ENCODE data around the gene CBARP. TPM values are rescaled to one million over a fixed set of nuclear protein-coding genes. Genes with fewer than 3 reads are reported as not detected.

CBARP gene
- total RNA-seq, 4 donors from 2014 or later: 0.38 to 1.6 (median 1.2) TPM

DNA sequence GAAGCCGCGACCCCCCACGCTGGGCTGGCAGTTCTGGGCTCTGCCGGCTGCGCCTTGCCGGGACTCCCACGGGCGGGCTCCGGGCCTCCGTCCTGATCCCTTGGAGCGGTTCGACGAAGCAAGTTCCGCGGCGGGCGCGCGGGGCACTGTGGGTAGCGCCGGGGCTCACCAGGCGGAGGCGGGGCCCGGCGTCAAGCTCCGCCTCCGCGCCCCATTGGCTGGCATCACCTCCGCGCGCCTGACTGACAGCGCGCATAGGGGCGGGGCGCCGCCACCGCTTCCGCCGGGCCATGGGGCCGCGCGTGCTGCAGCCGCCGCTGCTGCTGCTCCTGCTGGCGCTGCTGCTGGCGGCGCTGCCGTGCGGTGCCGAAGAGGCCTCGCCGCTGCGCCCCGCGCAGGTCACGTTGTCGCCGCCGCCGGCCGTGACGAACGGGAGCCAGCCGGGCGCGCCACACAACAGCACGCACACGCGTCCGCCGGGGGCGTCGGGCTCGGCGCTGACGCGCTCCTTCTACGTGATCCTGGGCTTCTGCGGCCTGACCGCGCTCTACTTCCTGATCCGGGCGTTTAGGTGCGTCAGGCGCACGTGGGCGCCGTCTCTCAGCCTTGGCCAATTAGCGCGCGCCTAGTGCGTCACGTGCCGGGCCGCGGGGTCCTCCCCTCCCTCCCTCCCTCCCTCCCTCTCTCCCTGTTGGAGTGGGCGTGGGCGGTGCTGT, 37.6 kb upstream of the CBARP start, which contains the start of gene FAM174C:
Gene FAM174C (plus strand): TSS at position 271 of the 716 bp plus-strand sequence. CDS start 20 bp downstream, at position 291.
- DNase-seq: peak; percentile 90
- intact Hi-C loops (cut with DNase I): loop anchor here (10.0 kb wide), 1 partner anchor 129 kb away; the partner anchor contains the start of genes DAZAP1 and GAMT

DNA sequence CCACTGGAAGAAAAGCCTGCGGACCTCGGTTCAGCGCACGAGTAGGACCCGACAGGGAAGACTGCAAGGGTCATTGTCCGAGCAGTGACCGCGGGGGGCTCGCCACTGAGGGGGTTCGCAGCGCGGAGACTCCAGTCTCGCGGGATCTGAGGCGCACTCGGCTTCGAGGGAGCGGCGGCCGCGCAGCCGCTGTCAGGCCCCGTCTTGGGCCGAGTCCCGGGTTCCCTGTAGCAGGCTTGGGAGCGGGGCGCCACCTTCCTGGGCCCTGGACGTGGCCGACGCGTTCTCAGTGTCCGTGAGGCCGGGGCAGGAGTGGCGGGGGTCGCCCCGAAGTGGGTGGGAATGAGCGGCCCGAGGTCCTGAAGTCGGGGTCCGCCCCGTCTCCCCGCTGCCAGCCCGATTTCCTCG, 37.1 kb upstream of the CBARP start:
- peaks cover 26 to 80% (median 28%) of the 10 kb centered on the region in 3 donors for H3K36me3 ChIP-seq
- no CpG with 5 or more reads among the region's 44 CpGs for WGBS, 2 donors

More for the DNA sequence above, 37.6 kb upstream of the CBARP start, which contains the start of gene FAM174C:
- peak in 3 of 4 donors; percentile 54 to 83 (median 77) for TF ChIP-seq POLR2A (IDR thresholded peaks at IDR 0.05)
- TF ChIP-seq, protein P1, sequence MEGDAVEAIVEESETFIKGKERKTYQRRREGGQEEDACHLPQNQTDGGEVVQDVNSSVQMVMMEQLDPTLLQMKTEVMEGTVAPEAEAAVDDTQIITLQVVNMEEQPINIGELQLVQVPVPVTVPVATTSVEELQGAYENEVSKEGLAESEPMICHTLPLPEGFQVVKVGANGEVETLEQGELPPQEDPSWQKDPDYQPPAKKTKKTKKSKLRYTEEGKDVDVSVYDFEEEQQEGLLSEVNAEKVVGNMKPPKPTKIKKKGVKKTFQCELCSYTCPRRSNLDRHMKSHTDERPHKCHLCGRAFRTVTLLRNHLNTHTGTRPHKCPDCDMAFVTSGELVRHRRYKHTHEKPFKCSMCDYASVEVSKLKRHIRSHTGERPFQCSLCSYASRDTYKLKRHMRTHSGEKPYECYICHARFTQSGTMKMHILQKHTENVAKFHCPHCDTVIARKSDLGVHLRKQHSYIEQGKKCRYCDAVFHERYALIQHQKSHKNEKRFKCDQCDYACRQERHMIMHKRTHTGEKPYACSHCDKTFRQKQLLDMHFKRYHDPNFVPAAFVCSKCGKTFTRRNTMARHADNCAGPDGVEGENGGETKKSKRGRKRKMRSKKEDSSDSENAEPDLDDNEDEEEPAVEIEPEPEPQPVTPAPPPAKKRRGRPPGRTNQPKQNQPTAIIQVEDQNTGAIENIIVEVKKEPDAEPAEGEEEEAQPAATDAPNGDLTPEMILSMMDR (IDR thresholded peaks at IDR 0.05): peak in 3 of 6 experiments; percentile 8 to 21 (median 13)
- H3K4me1 ChIP-seq: peaks cover 51 to 72% (median 57%) of the 10 kb centered on the region in 3 donors
- H3K27ac ChIP-seq: peak within 1 kb of the TSS; percentile 94 to 99 (median 98)
- no peaks in the 10 kb centered on the region for H3K9me3 ChIP-seq
- H3K36me3 ChIP-seq: peaks cover 26 to 77% (median 28%) of the 10 kb centered on the region in 3 donors
- WGBS, 2 donors: 0% methylated on average over 14 of the region's 98 CpGs; no CpG with 5 or more reads in 1 of the 2 donors
- peak within 1 kb of the TSS; percentile 49 to 86 (median 70) for H3K4me3 ChIP-seq
- no peaks in the 10 kb centered on the region for H3K27me3 ChIP-seq

DNA sequence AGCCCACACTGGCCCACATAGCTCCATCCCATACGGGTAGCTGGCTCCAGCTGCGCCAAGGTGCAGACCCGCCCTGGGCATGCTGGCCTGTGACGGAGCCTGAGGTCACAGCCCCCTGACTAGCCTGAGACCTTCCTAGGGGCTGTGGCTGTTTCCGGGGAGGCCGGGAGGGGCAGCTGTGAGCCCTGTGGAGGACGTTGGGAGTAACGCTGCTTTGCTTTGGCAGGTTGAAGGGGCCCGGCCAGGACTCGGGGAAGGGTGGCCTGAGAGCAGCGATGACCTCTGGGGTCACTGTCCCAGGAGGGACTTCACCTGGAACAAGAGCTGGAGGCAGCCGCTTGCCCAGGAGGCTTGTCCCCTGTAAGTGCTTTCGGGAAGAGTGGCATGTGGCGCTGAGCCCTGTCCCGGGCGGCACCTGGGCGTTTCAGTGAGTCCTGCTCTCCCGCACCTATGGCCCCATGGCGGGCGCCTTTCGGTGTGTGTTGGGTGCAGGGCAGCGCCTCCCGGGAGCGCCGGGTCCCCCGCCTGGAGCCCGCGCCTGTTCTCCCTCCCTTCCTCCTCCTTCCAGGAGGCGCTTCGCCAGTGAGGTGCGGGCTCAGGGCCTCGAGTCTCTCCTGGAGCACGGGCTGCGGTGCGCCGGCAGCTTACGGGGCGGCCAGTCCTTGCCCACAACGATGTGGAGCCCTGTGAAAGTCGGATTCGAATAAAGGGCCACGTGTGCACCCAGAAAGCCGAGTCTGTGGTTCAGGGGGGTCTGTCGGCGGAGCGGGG, 36.5 kb upstream of the CBARP start:
- peak overlapping the region; percentile 94 to 99 (median 98) for H3K27ac ChIP-seq
- intact Hi-C loops (cut with DNase I): loop anchor here (10.0 kb wide), 1 partner anchor 131 kb away; the partner anchor contains the start of genes DAZAP1 and GAMT
- TF ChIP-seq POLR2A (IDR thresholded peaks at IDR 0.05): no peak
- TF ChIP-seq, protein P1 (IDR thresholded peaks at IDR 0.05): no peak
- WGBS, 2 donors: 65 to 74% methylated on average over 4 to 5 of the region's 46 CpGs
- peaks cover 25 to 74% (median 26%) of the 10 kb centered on the region in 3 donors for H3K36me3 ChIP-seq
- peak overlapping the region in 3 of 4 donors; percentile 62 to 86 (median 79) for H3K4me3 ChIP-seq
- no peaks in the 10 kb centered on the region for H3K27me3 ChIP-seq
- H3K4me1 ChIP-seq: peaks cover 57 to 72% (median 62%) of the 10 kb centered on the region in 3 donors
- no peak for DNase-seq
- H3K9me3 ChIP-seq: no peaks in the 10 kb centered on the region

More for the DNA sequence above, 37.1 kb upstream of the CBARP start:
- H3K27ac ChIP-seq: peak overlapping the region; percentile 94 to 99 (median 98)
- no peak for DNase-seq
- no peaks in the 10 kb centered on the region for H3K27me3 ChIP-seq
- peaks cover 57 to 74% (median 62%) of the 10 kb centered on the region in 3 donors for H3K4me1 ChIP-seq
- peak overlapping the region; percentile 49 to 86 (median 70) for H3K4me3 ChIP-seq
- intact Hi-C loops (cut with DNase I): loop anchor here (10.0 kb wide), 1 partner anchor 130 kb away; the partner anchor contains the start of genes DAZAP1 and GAMT
- no peaks in the 10 kb centered on the region for H3K9me3 ChIP-seq
- TF ChIP-seq, protein P1 (IDR thresholded peaks at IDR 0.05): no peak
- TF ChIP-seq POLR2A (IDR thresholded peaks at IDR 0.05): no peak

DNA sequence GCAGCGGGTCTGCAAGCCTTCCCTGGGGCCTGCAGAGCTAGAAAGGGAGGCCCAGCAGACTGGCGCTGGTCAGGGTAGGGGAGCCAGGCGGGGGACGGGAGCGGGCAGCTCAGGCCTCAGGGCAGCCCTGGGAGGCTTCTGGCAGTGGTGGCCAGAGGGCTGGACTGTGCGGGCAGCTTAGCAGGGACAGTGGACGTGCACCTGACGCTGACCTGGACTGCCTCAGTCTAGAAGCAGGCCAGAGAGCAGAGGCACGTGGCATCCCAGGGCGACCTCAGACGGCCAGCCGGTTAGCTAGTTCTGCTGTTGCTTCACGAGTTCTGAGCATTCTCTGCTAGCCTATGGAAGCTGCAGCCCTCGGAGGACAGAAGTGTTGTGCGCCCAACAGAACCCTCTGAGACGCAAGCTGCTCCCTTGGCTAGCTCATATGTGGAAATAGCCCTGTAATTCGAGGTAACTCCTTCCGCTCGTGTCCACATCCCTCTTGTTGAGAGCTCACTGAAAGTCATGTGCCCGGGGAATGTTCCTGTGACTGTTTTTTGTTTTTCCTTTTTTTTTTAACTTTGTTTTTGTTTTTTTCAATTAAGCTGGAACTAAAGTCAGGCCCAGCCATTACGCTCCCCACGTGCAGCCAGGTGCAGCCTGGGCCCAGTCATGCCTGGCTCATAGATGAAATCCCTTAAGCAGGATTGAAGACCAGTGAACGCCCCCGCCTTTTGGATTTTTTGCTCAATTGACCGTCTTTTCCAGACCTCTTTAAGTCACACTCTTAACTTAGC, 35.6 kb upstream of the CBARP start:
- intact Hi-C loops (cut with DNase I): loop anchor here (10.0 kb wide), 1 partner anchor 131 kb away; the partner anchor contains the start of genes DAZAP1 and GAMT
- TF ChIP-seq, protein P1 (IDR thresholded peaks at IDR 0.05): no peak
- no peak for TF ChIP-seq POLR2A (IDR thresholded peaks at IDR 0.05)
- H3K27me3 ChIP-seq: no peaks in the 10 kb centered on the region
- no peak for DNase-seq
- H3K4me3 ChIP-seq: peak overlapping the region in 1 of 4 donors; percentile 86
- peaks cover 61 to 77% (median 67%) of the 10 kb centered on the region in 3 donors for H3K4me1 ChIP-seq
- peak overlapping the region; percentile 94 to 99 (median 98) for H3K27ac ChIP-seq
- H3K36me3 ChIP-seq: peaks cover 24 to 66% (median 26%) of the 10 kb centered on the region in 3 donors
- no peaks in the 10 kb centered on the region for H3K9me3 ChIP-seq
- 67 to 71% methylated on average over 10 to 17 of the region's 25 CpGs for WGBS, 2 donors
